Activated CD4-positive, alpha-beta T cell treated with anti-CD3 and anti-CD28 coated beads, Interleukin-2, amount 50 U/mL, for 24 hours (primary cell): ENCODE results near the gene ITPR1.

Experiments used
- DNase-seq, 2 donors: peaks; one replicate each; pipeline ENCODE4 v3.0.0-alpha.2; 2020; ENCODE audit warnings: low read depth in 1 of 2, low spot score in 1 of 2

ITPR1 gene

GRCh38 chr3:4838621-4839022 is 345.5 kb downstream of the ITPR1 start:
- no peak for DNase-seq

GRCh38 chr3:4839278-4839677 is 346.1 kb downstream of the ITPR1 start:
- no peak for DNase-seq

- DNase-seq = no peak
Observed at GRCh38 chr3:4841225-4841624, 348.1 kb downstream of the ITPR1 start.

- DNase-seq = no peak
Observed at GRCh38 chr3:4841776-4842440, 348.8 kb downstream of the ITPR1 start.

- DNase-seq = no peak
Observed at GRCh38 chr3:4843619-4844018, 350.5 kb downstream of the ITPR1 start.

- DNase-seq = no peak
Observed at GRCh38 chr3:4845882-4846281, 352.7 kb downstream of the ITPR1 start.

GRCh38 chr3:4846543-4846942 is 353.4 kb downstream of the ITPR1 start:
- no peak for DNase-seq

- no peak for DNase-seq
Observed at GRCh38 chr3:4848176-4848825, 355.2 kb downstream of the ITPR1 start.

- DNase-seq = no peak
Observed at GRCh38 chr3:4849136-4849535, 356.0 kb downstream of the ITPR1 start.

GRCh38 chr3:4849739-4850138 is 356.6 kb downstream of the ITPR1 start:
- DNase-seq = no peak

- DNase-seq = peak in 1 of 2 donors; percentile 58
Observed at GRCh38 chr3:4850211-4850927, 357.2 kb downstream of the ITPR1 start.

- DNase-seq = peak in 1 of 2 donors; percentile 40
Observed at GRCh38 chr3:4850928-4851265, 357.7 kb downstream of the ITPR1 start.

GRCh38 chr3:4852780-4853748 is 359.9 kb downstream of the ITPR1 start:
- DNase-seq = no peak

- no peak for DNase-seq
Observed at GRCh38 chr3:4853749-4854140, 360.6 kb downstream of the ITPR1 start.

- DNase-seq = no peak
Observed at GRCh38 chr3:4855676-4856075, 362.5 kb downstream of the ITPR1 start.

- no peak for DNase-seq
Observed at GRCh38 chr3:4856136-4856535, 363.0 kb downstream of the ITPR1 start.

GRCh38 chr3:4856564-4856963 is 363.4 kb downstream of the ITPR1 start:
- DNase-seq = no peak

GRCh38 chr3:4856986-4857385 is 363.8 kb downstream of the ITPR1 start:
- no peak for DNase-seq

- DNase-seq = no peak
Observed at GRCh38 chr3:4859788-4860187, 366.6 kb downstream of the ITPR1 start.

GRCh38 chr3:4862973-4863372 is 369.8 kb downstream of the ITPR1 start:
- no peak for DNase-seq

GRCh38 chr3:4864503-4864902 is 371.4 kb downstream of the ITPR1 start:
- no peak for DNase-seq
